Keratinocyte (primary cell): Measurements from ENCODE around the gene SEC63. TPM values are rescaled to one million over a fixed set of nuclear protein-coding genes. Genes with fewer than 3 reads are reported as not detected.

Source experiments
- DNase-seq: peaks from one replicate; pipeline ENCODE4 v3.0.0-alpha.2; 2011; ENCODE audit warnings: low read depth, missing footprints, low spot score
- FAIRE-seq: peaks from 2 replicates; lab custom pipeline; 2011; peaks lifted over from hg19 to GRCh38; lab: Jason Lieb, UNC
- H2AFZ ChIP-seq: 2 replicates; pipeline ENCODE4 v1.6.0; 2012; ENCODE audit warnings: low read length, control low read depth, inconsistent platforms; ENCODE audit not compliant: control insufficient read depth
- H3K27ac ChIP-seq: 2 replicates; pipeline ENCODE4 v1.5.1; 2011; ENCODE audit warnings: low read length; ENCODE audit not compliant: control insufficient read depth, insufficient read depth
- H3K27me3 ChIP-seq: 3 replicates; pipeline ENCODE4 v1.6.0; 2011; ENCODE audit warnings: low read length; ENCODE audit not compliant: control insufficient read depth, insufficient read depth; ENCODE audit errors: extremely low read depth
- H3K36me3 ChIP-seq, 2 experiments: 2 replicates in 1 of 2; 3 replicates in 1 of 2; pipeline ENCODE4 v1.5.1; 2011; ENCODE audit warnings: low read length in 2 of 2, mild to moderate bottlenecking in 1 of 2; ENCODE audit not compliant: control insufficient read depth in 2 of 2, insufficient read depth in 2 of 2; ENCODE audit errors: extremely low read depth in 1 of 2
- H3K4me1 ChIP-seq: 3 replicates; pipeline ENCODE4 v1.5.1; 2011; ENCODE audit warnings: low read length; ENCODE audit not compliant: control insufficient read depth, insufficient read depth; ENCODE audit errors: extremely low read depth
- H3K4me2 ChIP-seq: 3 replicates; pipeline ENCODE4 v1.6.0; 2011; ENCODE audit warnings: low read depth, low read length; ENCODE audit not compliant: control insufficient read depth, insufficient read depth; ENCODE audit errors: extremely low read depth
- H3K4me3 ChIP-seq, 3 experiments: fragments of 200-600 bp in 1 of 3; sonication (generic) in 1 of 3; 2 replicates in 2 of 3; 3 replicates in 1 of 3; pipeline ENCODE4 v1.5.1; 2011 to 2016; ENCODE audit warnings: low read length in 3 of 3, mild to moderate bottlenecking in 3 of 3, control low read depth in 2 of 3, inconsistent platforms in 1 of 3, low read depth in 1 of 3, mixed read lengths in 1 of 3, mixed run types in 1 of 3, moderate library complexity in 1 of 3; ENCODE audit not compliant: control insufficient read depth in 2 of 3, insufficient read depth in 2 of 3; ENCODE audit errors: extremely low read depth in 1 of 3
- H3K79me2 ChIP-seq: 2 replicates; pipeline ENCODE4 v1.6.0; 2012; ENCODE audit warnings: low read length; ENCODE audit not compliant: control insufficient read depth, insufficient read depth
- H3K9ac ChIP-seq: 3 replicates; pipeline ENCODE4 v1.6.0; 2011; ENCODE audit warnings: low read length; ENCODE audit not compliant: control insufficient read depth, insufficient read depth; ENCODE audit errors: extremely low read depth
- H3K9me1 ChIP-seq: 3 replicates; pipeline ENCODE4 v1.6.0; 2011; ENCODE audit warnings: low read length; ENCODE audit not compliant: control insufficient read depth, insufficient read depth; ENCODE audit errors: extremely low read depth
- H3K9me3 ChIP-seq: 2 replicates; pipeline ENCODE4 v1.5.1; 2012; ENCODE audit warnings: low read depth, low read length; ENCODE audit not compliant: control insufficient read depth
- H4K20me1 ChIP-seq: 3 replicates; pipeline ENCODE4 v1.6.0; 2011; ENCODE audit warnings: low read length; ENCODE audit not compliant: control insufficient read depth, insufficient read depth; ENCODE audit errors: extremely low read depth
- CTCF ChIP-seq, 3 experiments: IDR thresholded peaks in 1 of 3; conservative IDR thresholded peaks in 1 of 3; optimal IDR thresholded peaks in 1 of 3; 2 replicates in 2 of 3; 3 replicates in 1 of 3; pipeline versions ENCODE3 to v1.5.1; 2011; ENCODE audit warnings: low read length in 3 of 3, mild to moderate bottlenecking in 3 of 3, moderate library complexity in 2 of 3, control low read depth in 1 of 3, inconsistent platforms in 1 of 3; ENCODE audit not compliant: insufficient read depth in 2 of 3; ENCODE audit errors: extremely low read depth in 1 of 3
- EZH2 ChIP-seq: IDR thresholded peaks from one replicate; pipeline ENCODE4 v1.6.1; 2012; ENCODE audit warnings: inconsistent platforms, mild to moderate bottlenecking, low read length, moderate library complexity
- dilution Hi-C: fragments of 300-500 bp; cut with MboI; formaldehyde crosslinking; loops from one replicate; pipeline ENCODE4 v1.7.0; 2020; ENCODE audit warnings: low sequenced_read_pairs; ENCODE audit not compliant: extremely low pct_ligation_motif_present
- polyA plus RNA-seq, 5 experiments: library from polyadenylated mRNA; depleted of rRNA in 3 of 5; stranded (reverse) in 3 of 5; stranded (forward) in 1 of 5; unstranded in 1 of 5; fragments of >200 nt; gene quantifications; 1 replicate in 1 of 5; 2 replicates in 3 of 5; 3 replicates in 1 of 5; pipeline versions ENCODE4 v1.2.1 to v1.2.3, GENCODE V29; 2011 to 2012; ENCODE audit warnings: missing spikeins in 2 of 5, low read depth in 1 of 5, low replicate concordance in 1 of 5

SEC63 gene
- polyA plus RNA-seq, 1 donor (not counting 4 experiments of a cell fraction or from before 2014, with no cell fraction given) = 91.4 TPM

DNA sequence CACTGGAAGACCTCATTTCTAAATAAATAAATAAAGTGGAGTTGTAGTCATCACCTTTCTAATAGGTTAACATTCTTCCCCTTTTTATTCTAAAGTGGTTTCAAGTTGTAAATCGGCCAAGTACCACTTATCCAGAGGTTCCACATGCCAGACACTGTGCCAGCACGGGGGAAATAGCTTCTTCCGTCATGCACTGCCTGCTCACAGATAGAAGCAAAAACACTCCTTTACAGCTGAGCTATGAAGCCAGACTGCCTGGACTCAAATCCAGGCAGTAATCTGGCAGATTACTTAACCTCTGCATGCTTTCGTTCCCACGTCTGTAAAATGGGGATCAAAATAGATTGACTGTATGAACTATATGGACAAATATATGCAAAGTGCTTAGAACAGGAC lies 116.7 kb downstream of the SEC63 start:
- Histone ChIP-seq H3K4me3 (no peak overlapping the region), H3K27ac (no peak overlapping the region), H4K20me1 (no peaks in the 10 kb centered on the region), H3K9me3 (no peaks in the 10 kb centered on the region), H3K4me2 (no peak overlapping the region), H3K9ac (no peak overlapping the region), H3K9me1 (no peaks in the 10 kb centered on the region), H3K4me1 (no peaks in the 10 kb centered on the region), H2AFZ (no peak overlapping the region), H3K79me2 (no peaks in the 10 kb centered on the region), H3K27me3 (no peaks in the 10 kb centered on the region), H3K36me3 (no peaks in the 10 kb centered on the region)
- TF ChIP-seq EZH2 = no peak
- TF ChIP-seq CTCF (optimal IDR thresholded peaks at IDR 0.05 in 1 of 3, IDR thresholded peaks at IDR 0.05 in 1 of 3, conservative IDR thresholded peaks at IDR 0.05 in 1 of 3; ENCODE audit: extremely low read depth in 1 of 3, insufficient read depth in 2 of 3, low read length in 3 of 3) = no peak
- dilution Hi-C loops = no loop called here
- FAIRE-seq = no peak
- DNase-seq = no peak

GRCh38 chr6:107840636-107841274 lies 117.3 kb downstream of the SEC63 start:
- no peak for FAIRE-seq
- no peaks in the 10 kb centered on the region for H3K9me3 ChIP-seq
- no peak overlapping the region for H3K9ac ChIP-seq
- no peak overlapping the region for H3K4me2 ChIP-seq
- H3K4me3 ChIP-seq = no peak overlapping the region
- TF ChIP-seq EZH2 (no peak), CTCF (optimal IDR thresholded peaks at IDR 0.05 in 1 of 3, IDR thresholded peaks at IDR 0.05 in 1 of 3, conservative IDR thresholded peaks at IDR 0.05 in 1 of 3; ENCODE audit: extremely low read depth in 1 of 3, insufficient read depth in 2 of 3, low read length in 3 of 3) (no peak)
- no peak for DNase-seq
- no peaks in the 10 kb centered on the region for H3K36me3 ChIP-seq
- no peaks in the 10 kb centered on the region for H3K27me3 ChIP-seq
- no peaks in the 10 kb centered on the region for H3K9me1 ChIP-seq
- no peaks in the 10 kb centered on the region for H4K20me1 ChIP-seq
- dilution Hi-C loops = no loop called here
- no peak overlapping the region for H2AFZ ChIP-seq
- no peaks in the 10 kb centered on the region for H3K4me1 ChIP-seq
- H3K79me2 ChIP-seq = no peaks in the 10 kb centered on the region
- H3K27ac ChIP-seq = no peak overlapping the region
